Measurements from ENCODE around the gene ACBD5.
A peak's percentile ranks its signal among the peaks of the same experiment; 100 is the strongest.

The ACBD5 gene

DNA sequence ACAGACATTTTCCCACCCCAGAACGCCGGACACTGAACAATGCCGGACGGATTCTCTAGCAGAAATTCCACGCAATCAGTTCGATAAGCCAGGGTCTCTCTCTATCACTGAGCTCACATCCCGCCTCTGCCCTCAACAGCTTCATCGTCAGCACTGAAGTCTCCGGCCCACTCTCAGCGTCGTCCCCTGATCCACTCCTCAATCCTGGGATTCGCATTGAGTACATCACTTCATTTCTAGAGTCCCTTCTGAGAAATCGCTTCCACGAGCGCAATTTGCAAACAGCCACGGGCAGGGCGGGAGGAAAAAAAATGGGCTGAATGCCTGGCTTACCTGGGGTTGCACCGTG lies 86.8 kb downstream of the ACBD5 start:
- H3K36me3 ChIP-seq (replicated peaks) = peaks cover 15% of the 10 kb centered on the region

DNA sequence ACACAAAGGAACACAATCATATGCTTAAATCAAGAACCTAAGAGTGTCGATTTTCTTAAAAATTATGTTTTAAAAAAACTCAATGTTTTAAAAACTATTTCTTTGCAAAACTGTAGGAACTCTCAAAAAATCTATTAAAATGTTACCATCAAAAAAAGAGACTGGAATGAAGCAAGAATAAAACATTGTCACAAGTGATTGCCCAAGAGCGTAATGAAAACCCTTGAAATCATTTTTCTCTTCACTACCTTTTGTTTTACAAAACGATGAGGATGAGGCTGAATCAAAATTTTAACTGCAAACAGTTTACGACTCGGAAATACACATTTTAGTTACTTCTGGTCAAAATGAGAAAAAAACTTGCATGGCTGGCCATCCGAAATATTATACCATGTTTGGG lies 87.3 kb downstream of the ACBD5 start:
- Histone ChIP-seq H3K27me3 (ENCODE audit: low read depth) (no peaks in the 10 kb centered on the region), H3K4me1 (peaks cover 12% of the 10 kb centered on the region), H3K36me3 (replicated peaks) (peaks cover 15% of the 10 kb centered on the region), H3K4me3 (peak overlapping the region; percentile 93), H3K9me3 (no peaks in the 10 kb centered on the region; the same call in 1 of the 2 replicates)
- no peak for DNase-seq (ENCODE audit: low spot score in 2 of 2)
- in situ Hi-C loops (cut with MboI; ENCODE audit: low sequenced_read_pairs) = no loop called here

More for the DNA sequence above, 86.8 kb downstream of the ACBD5 start:
- Histone ChIP-seq H3K4me3 (peak overlapping the region; percentile 93), H3K4me1 (peaks cover 12% of the 10 kb centered on the region), H3K9me3 (no peaks in the 10 kb centered on the region; the same call in 1 of the 2 replicates), H3K27me3 (ENCODE audit: low read depth) (no peaks in the 10 kb centered on the region)
- in situ Hi-C loops (cut with MboI; ENCODE audit: low sequenced_read_pairs) = no loop called here
- no peak for DNase-seq (ENCODE audit: low spot score in 2 of 2)

DNA sequence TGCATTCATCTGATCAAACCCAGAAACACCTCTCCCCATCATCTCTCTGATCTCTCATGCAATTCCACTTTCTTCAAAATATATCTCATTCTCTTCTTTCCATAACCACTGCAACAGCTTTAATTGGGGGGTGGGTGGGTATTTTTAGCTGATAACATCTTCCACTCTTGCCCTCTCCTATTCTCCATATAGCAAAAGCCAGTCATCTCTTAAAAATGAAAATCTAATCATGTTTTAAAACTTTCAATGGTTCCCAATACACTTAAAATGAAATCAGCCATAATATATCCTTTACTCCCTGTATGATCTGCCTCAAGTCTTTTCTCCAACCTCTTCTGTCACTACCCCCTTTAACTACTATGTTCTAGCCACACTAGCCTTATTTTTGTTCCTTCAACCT lies 87.9 kb downstream of the ACBD5 start:
- peaks cover 12% of the 10 kb centered on the region for H3K4me1 ChIP-seq

DNA sequence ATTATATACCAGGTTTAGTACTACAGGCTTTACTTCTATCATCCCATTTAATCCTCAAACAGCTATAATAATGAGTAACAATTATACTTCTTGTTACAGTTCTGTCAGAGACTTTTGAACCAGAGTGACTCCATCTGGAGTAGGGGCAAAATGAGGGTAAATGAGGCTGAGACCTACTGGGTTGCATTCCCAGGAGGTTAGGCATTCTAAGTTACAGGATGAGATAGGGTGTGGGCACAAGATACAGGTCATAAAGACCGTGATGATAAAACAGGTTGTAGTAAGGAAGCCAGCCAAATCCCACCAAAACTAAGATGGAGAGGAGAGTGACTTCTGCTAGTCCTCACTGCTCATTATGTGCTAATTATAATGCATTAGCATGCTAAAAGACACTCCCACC lies 90.3 kb downstream of the ACBD5 start:
- H3K36me3 ChIP-seq (replicated peaks) = peaks cover 24% of the 10 kb centered on the region
- no peaks in the 10 kb centered on the region for H3K9me3 ChIP-seq
- H3K4me3 ChIP-seq = no peak overlapping the region
- no peaks in the 10 kb centered on the region for H3K27me3 ChIP-seq (ENCODE audit: low read depth)
- no peak for DNase-seq (ENCODE audit: low spot score in 2 of 2)
- in situ Hi-C loops (cut with MboI; ENCODE audit: low sequenced_read_pairs) = no loop called here
- peaks cover 23% of the 10 kb centered on the region for H3K4me1 ChIP-seq

More for the DNA sequence above, 87.9 kb downstream of the ACBD5 start:
- in situ Hi-C loops (cut with MboI; ENCODE audit: low sequenced_read_pairs) = no loop called here
- no peak for DNase-seq (ENCODE audit: low spot score in 2 of 2)
- Histone ChIP-seq H3K4me3 (peak overlapping the region; percentile 93), H3K9me3 (no peaks in the 10 kb centered on the region; the same call in 1 of the 2 replicates), H3K27me3 (ENCODE audit: low read depth) (no peaks in the 10 kb centered on the region), H3K36me3 (replicated peaks) (peaks cover 14% of the 10 kb centered on the region)

DNA sequence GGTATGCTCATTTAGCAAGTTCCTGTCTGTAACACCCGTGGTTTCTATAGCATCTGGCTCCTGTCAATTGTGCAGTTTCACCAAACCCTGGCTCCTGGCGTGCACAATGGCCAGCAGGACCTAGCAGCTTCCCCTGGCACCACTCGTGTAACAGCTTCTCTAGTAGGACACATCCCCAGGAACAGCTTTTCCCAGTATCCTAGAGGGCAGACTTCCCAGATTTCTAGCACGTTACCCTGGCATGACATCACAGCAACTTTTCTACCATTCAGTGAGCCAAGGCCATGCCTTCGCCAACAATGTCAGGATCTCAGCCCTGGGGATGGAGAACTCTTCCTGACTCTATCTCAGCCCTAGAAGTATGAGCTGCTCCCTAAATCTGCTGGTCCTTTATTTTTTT lies 92.9 kb downstream of the ACBD5 start:
- Histone ChIP-seq H3K9me3 (no peaks in the 10 kb centered on the region), H3K4me1 (peaks cover 27% of the 10 kb centered on the region), H3K36me3 (replicated peaks) (peaks cover 39% of the 10 kb centered on the region), H3K4me3 (no peak overlapping the region), H3K27me3 (ENCODE audit: low read depth) (no peaks in the 10 kb centered on the region)
- no peak for DNase-seq (ENCODE audit: low spot score in 2 of 2)
- in situ Hi-C loops (cut with MboI; ENCODE audit: low sequenced_read_pairs) = no loop called here

DNA sequence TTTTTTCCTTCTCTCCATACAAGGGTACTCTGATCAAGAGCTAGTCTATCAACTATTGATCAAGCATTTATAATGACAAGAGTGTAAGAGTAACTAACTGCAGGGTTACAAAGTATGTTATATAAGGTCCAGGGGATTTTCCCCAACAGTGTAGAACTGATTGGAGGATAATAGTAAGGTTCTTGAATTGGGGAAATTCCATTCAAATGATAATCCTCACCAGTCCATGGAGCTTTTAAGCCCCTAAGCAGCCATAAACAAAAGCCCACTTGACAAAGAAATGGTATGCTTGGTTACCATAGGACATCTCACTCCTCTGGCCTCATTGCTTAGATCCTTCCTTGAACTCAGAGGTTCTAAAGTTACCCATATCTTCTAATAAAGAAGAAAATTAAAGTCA lies 94.7 kb downstream of the ACBD5 start:
- in situ Hi-C loops (cut with MboI; ENCODE audit: low sequenced_read_pairs) = no loop called here
- peaks cover 56% of the 10 kb centered on the region for H3K36me3 ChIP-seq (replicated peaks)

More for the DNA sequence above, 94.7 kb downstream of the ACBD5 start:
- Histone ChIP-seq H3K4me1 (peaks cover 22% of the 10 kb centered on the region), H3K9me3 (no peaks in the 10 kb centered on the region), H3K27me3 (ENCODE audit: low read depth) (no peaks in the 10 kb centered on the region), H3K4me3 (no peak overlapping the region)
- peak; percentile 63 to 99 for DNase-seq (ENCODE audit: low spot score in 2 of 2)

Data from HAP-1 (cell line).